ENCODE results near the gene TIMM50. TPM values are rescaled to one million over a fixed set of nuclear protein-coding genes. Genes with fewer than 3 reads are reported as not detected.

Gene TIMM50
- total and polyA plus RNA-seq, 2 of the 8 experiments (the other 6 are each of a cell fraction or from before 2014, with no cell fraction given): 155 to 187 TPM

DNA sequence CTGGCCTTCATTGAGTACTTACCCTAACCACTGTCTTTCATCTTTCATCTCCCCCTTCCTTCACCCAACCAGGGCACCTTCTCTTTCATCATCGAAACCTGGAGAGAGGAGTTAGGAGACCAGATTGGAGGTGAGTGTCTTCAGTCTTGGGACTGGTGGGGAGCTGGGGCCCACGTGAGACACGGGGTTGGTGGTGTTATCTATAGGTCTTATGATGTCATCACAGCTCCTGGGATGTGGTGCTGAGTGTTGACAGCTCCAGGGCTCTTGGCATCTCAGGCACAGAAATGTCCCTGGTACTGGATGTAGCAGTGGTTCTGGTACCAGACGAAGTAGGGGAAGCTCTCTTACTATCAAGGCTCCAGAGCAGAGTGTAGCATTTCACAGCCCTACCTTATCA, 19.9 kb downstream of the TIMM50 start:
- H2BK5ac ChIP-seq (ENCODE audit: low read depth, low read length): no peak overlapping the region
- WGBS, 2 experiments (ENCODE audit: extremely low coverage in 1 of 2, insufficient coverage in 1 of 2, insufficient read length in 1 of 2, insufficient replicate concordance in 2 of 2, low coverage in 1 of 2, low lambda C conversion rate in 2 of 2, missing lambda C conversion rate in 1 of 2): 81% methylated on average over 4 of the region's 4 CpGs; no CpG with 5 or more reads in 1 of the 2 experiments
- H4K5ac ChIP-seq (ENCODE audit: insufficient read length, low read depth, low read length): no peak overlapping the region
- H2BK15ac ChIP-seq (ENCODE audit: low read length): no peak overlapping the region
- H3K4me1 ChIP-seq (replicated peaks in 1 of 4; ENCODE audit: control insufficient read depth in 3 of 4, insufficient read depth in 4 of 4, low read length in 3 of 4): peaks cover 4 to 6% (median 5%) of the 10 kb centered on the region in 4 experiments; a peak in 5 of 7 replicates
- no peak overlapping the region for H3K23ac ChIP-seq (ENCODE audit: insufficient read length)
- no peak overlapping the region for H3K4ac ChIP-seq (replicated peaks; ENCODE audit: insufficient read length, low read depth, low read length)
- no peak overlapping the region for H3K4me2 ChIP-seq (ENCODE audit: insufficient read depth in 1 of 2, low read depth in 2 of 2, low read length in 2 of 2)
- no peaks in the 10 kb centered on the region for H3K36me3 ChIP-seq (ENCODE audit: control insufficient read depth in 2 of 4, insufficient read depth in 4 of 4, low read length in 3 of 4)
- no peak overlapping the region for H3K9ac ChIP-seq (replicated peaks in 1 of 4; ENCODE audit: extremely low read depth in 1 of 4, low read depth in 3 of 4, low read length in 3 of 4)
- no peak overlapping the region for H4K91ac ChIP-seq (replicated peaks; ENCODE audit: insufficient read length, low read length)
- POLR2A ChIA-PET (ENCODE audit: partially characterized antibody): interaction anchor here (0.6 to 1.5 kb wide), 8 partner anchors 8 to 89 kb away, joined by 3 to 7 read pairs (median 4); partner anchors contain the start of genes EID2B and RPS16
- peaks cover 15% of the 10 kb centered on the region for H3K23me2 ChIP-seq (ENCODE audit: low read depth, low read length)
- no peak overlapping the region for H3K27ac ChIP-seq (ENCODE audit: low read depth, low read length)
- no peak overlapping the region for H2AFZ ChIP-seq (ENCODE audit: low read length)
- DNase-seq (ENCODE audit: low read depth in 1 of 2, low spot score in 2 of 2) (no peak), FAIRE-seq (no peak)
- H3K79me2 ChIP-seq (ENCODE audit: control insufficient read depth in 1 of 2, insufficient read depth in 2 of 2, low read length in 2 of 2): no peaks in the 10 kb centered on the region
- peaks cover 22 to 73% (median 65%) of the 10 kb centered on the region in 4 experiments for H3K27me3 ChIP-seq (replicated peaks in 1 of 4; ENCODE audit: control insufficient read depth in 3 of 4, extremely low read depth in 1 of 4, insufficient read depth in 3 of 4, low read length in 3 of 4)
- H3K9me3 ChIP-seq (ENCODE audit: insufficient read depth in 2 of 2, low read depth in 1 of 2, low read length in 1 of 2): peaks cover 0 to 8% of the 10 kb centered on the region in 2 experiments; a peak in 3 of 4 replicates
- no peak overlapping the region for H2BK20ac ChIP-seq (ENCODE audit: low read length)
- H2AK5ac ChIP-seq (ENCODE audit: low read depth, low read length): no peak overlapping the region
- CTCF ChIA-PET (ENCODE audit: partially characterized antibody): interaction anchor here (0.6 to 6.5 kb wide), 10 partner anchors 9 to 184 kb away, joined by 3 to 47 read pairs (median 4); no protein-coding TSS in a partner anchor
- no peak overlapping the region for H3K4me3 ChIP-seq (ENCODE audit: extremely low read depth in 1 of 4, insufficient read depth in 2 of 4, low read depth in 3 of 4, low read length in 4 of 4)
- no peak overlapping the region for H3K56ac ChIP-seq (replicated peaks; ENCODE audit: insufficient read length, low read depth, low read length)
- no peak overlapping the region for H2BK12ac ChIP-seq (ENCODE audit: low read depth, low read length)
- no peak for TF ChIP-seq SRF (IDR thresholded peaks at IDR 0.05; ENCODE audit: low read depth, low read length)
- peaks cover 0 to under 1% of the 10 kb centered on the region in 2 experiments for H4K20me1 ChIP-seq (replicated peaks in 1 of 2; ENCODE audit: control insufficient read depth in 1 of 2, insufficient read depth in 2 of 2, low read length in 2 of 2)
- H2BK120ac ChIP-seq (replicated peaks; ENCODE audit: low read depth, low read length): no peak overlapping the region
- no peak overlapping the region for H3K18ac ChIP-seq (ENCODE audit: extremely low read depth, low read length)
- no peaks in the 10 kb centered on the region for H3K79me1 ChIP-seq (ENCODE audit: low read depth, low read length)
- H3K14ac ChIP-seq (ENCODE audit: insufficient read length): no peak overlapping the region
- H4K8ac ChIP-seq (ENCODE audit: extremely low read depth, insufficient read depth, low read length): peak overlapping the region; percentile 37; the same call in 1 of the 2 replicates

Data from H1 (cell line).